A549 (cell line): ENCODE measurements around the gene FDPS. TPM values are rescaled to one million over a fixed set of nuclear protein-coding genes. Genes with fewer than 3 reads are reported as not detected.
A peak's percentile ranks its signal among the peaks of the same experiment; 100 is the strongest.

Experiments used
- ATAC-seq, 2 experiments: fragments of 200-7000 bp in 1 of 2; fragments of >200 bp in 1 of 2; cut with Nextera tagmentation in 1 of 2; cut with Tn5 transposase in 1 of 2; 3 replicates each; pipeline versions ENCODE4 v1.8.0 to v1.9.1; 2018 to 2020; ENCODE audit warnings: mild to moderate bottlenecking in 1 of 2, moderate library complexity in 1 of 2
- CTCF ChIA-PET: fragments of 300-600 bp; sonication (Branson Sonifier 250); formaldehyde crosslinking; extraction: SDS; loops from one replicate; lab custom pipeline; 2021; ENCODE audit warnings: antibody characterized with exemption, inconsistent platforms; lab: Yijun Ruan, JAX
- POLR2A ChIA-PET: fragments of 350-600 bp; formaldehyde crosslinking; extraction: SDS; loops from one replicate; lab custom pipeline; 2021; ENCODE audit warnings: antibody characterized with exemption, inconsistent platforms; lab: Yijun Ruan, JAX
- DNase-seq, 2 experiments: peaks; one replicate each; pipeline versions ENCODE4 v3.0.0 to v3.0.0-alpha.2; 2011 to 2016; ENCODE audit warnings: low read depth in 1 of 2, low spot score in 1 of 2
- FAIRE-seq: peaks from 2 replicates; lab custom pipeline; 2011; peaks lifted over from hg19 to GRCh38; lab: Jason Lieb, UNC
- H3K27ac ChIP-seq, 2 experiments: fragments of >200 bp; sonication (Bioruptor Twin); formaldehyde crosslinking; 3 replicates each; pipeline ENCODE4 v1.5.1; 2016 to 2017
- H3K4me1 ChIP-seq: fragments of >200 bp; sonication (Bioruptor Twin); formaldehyde crosslinking; 3 replicates; pipeline ENCODE4 v1.6.1; 2016
- H3K4me2 ChIP-seq: fragments of >200 bp; sonication (Bioruptor Twin); formaldehyde crosslinking; 3 replicates; pipeline ENCODE4 v1.6.1; 2016
- H3K4me3 ChIP-seq: fragments of >200 bp; sonication (Bioruptor Twin); formaldehyde crosslinking; 3 replicates; pipeline ENCODE4 v1.5.1; 2016
- H3K9me3 ChIP-seq: fragments of >200 bp; sonication (Bioruptor Twin); formaldehyde crosslinking; 3 replicates; pipeline ENCODE4 v1.6.1; 2016
- CHD2 ChIP-seq: fragments of 150-350 bp; IDR thresholded peaks from 2 replicates; pipeline ENCODE4 v1.6.1; 2014; ENCODE audit warnings: low read length; ENCODE audit not compliant: partially characterized antibody
- EHF ChIP-seq: fragments of 250-450 bp; sonication (Bioruptor Pico); IDR thresholded peaks from 2 replicates; pipeline ENCODE4 v1.5.0; 2020; ENCODE audit warnings: mild to moderate bottlenecking
- EP300 ChIP-seq, 2 experiments: fragments of >200 bp; sonication (Bioruptor Twin); formaldehyde crosslinking; IDR thresholded peaks; 2 replicates in 1 of 2; 3 replicates in 1 of 2; pipeline ENCODE4 v1.6.1; 2016 to 2017
- ESRRA ChIP-seq: fragments of 150-350 bp; IDR thresholded peaks from 2 replicates; pipeline ENCODE4 v1.6.1; 2014; ENCODE audit warnings: mild to moderate bottlenecking, low read length, borderline replicate concordance
- GATA3 ChIP-seq: IDR thresholded peaks from 2 replicates; pipeline ENCODE4 v1.6.1; 2012; ENCODE audit warnings: borderline replicate concordance
- HDAC2 ChIP-seq: fragments of 200-600 bp; sonication (generic); IDR thresholded peaks from 2 replicates; pipeline ENCODE4 v1.6.1; 2016
- HEYL ChIP-seq: fragments of 250-450 bp; sonication (Bioruptor Pico); IDR thresholded peaks from 2 replicates; pipeline ENCODE4 v1.8.0; 2021; ENCODE audit warnings: mild to moderate bottlenecking, moderate library complexity
- HOXA7 ChIP-seq: fragments of 250-450 bp; sonication (Bioruptor Pico); IDR thresholded peaks from 2 replicates; pipeline ENCODE4 v1.5.0; 2020; ENCODE audit warnings: mild to moderate bottlenecking, moderate library complexity
- JUN ChIP-seq, 2 experiments: fragments of >200 bp; sonication (Bioruptor Twin); formaldehyde crosslinking; IDR thresholded peaks; 2 replicates in 1 of 2; 3 replicates in 1 of 2; pipeline ENCODE4 v1.6.1; 2016 to 2017
- JUNB ChIP-seq: fragments of >200 bp; sonication (Bioruptor Twin); formaldehyde crosslinking; IDR thresholded peaks from 2 replicates; pipeline ENCODE4 v1.6.1; 2016
- NFE2L2 ChIP-seq: fragments of 150-350 bp; conservative IDR thresholded peaks from 2 replicates; pipeline ENCODE4 v1.6.1; 2014; ENCODE audit warnings: low read length
- NPAS2 ChIP-seq: fragments of 250-450 bp; sonication (Bioruptor Pico); IDR thresholded peaks from 2 replicates; pipeline ENCODE4 v1.8.0; 2022; ENCODE audit warnings: mild to moderate bottlenecking, moderate library complexity, borderline replicate concordance
- PHF8 ChIP-seq: fragments of 200-600 bp; sonication (generic); IDR thresholded peaks from 2 replicates; pipeline ENCODE4 v1.6.1; 2016; ENCODE audit warnings: low read depth, mild to moderate bottlenecking, antibody characterized with exemption, moderate library complexity, borderline replicate concordance
- POLR2A ChIP-seq: IDR thresholded peaks from 2 replicates; pipeline ENCODE4 v1.6.1; 2012; ENCODE audit warnings: mild to moderate bottlenecking, low read length
- POLR2AphosphoS2 ChIP-seq: conservative IDR thresholded peaks from 2 replicates; pipeline ENCODE4 v1.6.1; 2012; ENCODE audit warnings: low read length, improper control_type of control experiment, inconsistent platforms
- RCOR1 ChIP-seq: fragments of 150-350 bp; IDR thresholded peaks from 2 replicates; pipeline ENCODE4 v1.6.1; 2014; ENCODE audit warnings: antibody characterized with exemption, low read length, low read depth
- RNF2 ChIP-seq: fragments of 200-600 bp; sonication (generic); IDR thresholded peaks from 2 replicates; pipeline ENCODE4 v1.6.1; 2016; ENCODE audit warnings: low read depth, mild to moderate bottlenecking, antibody characterized with exemption, moderate library complexity, borderline replicate concordance
- TFCP2L1 ChIP-seq: fragments of 250-450 bp; sonication (Bioruptor Pico); IDR thresholded peaks from 2 replicates; pipeline ENCODE4 v1.5.0; 2021; ENCODE audit warnings: mild to moderate bottlenecking
- ZC3H11A ChIP-seq: fragments of 450-650 bp; IDR thresholded peaks from 2 replicates; pipeline ENCODE4 v1.6.1; 2014; ENCODE audit warnings: antibody characterized with exemption, mild to moderate bottlenecking
- ZNF302 ChIP-seq: fragments of 250-450 bp; sonication (Bioruptor Pico); IDR thresholded peaks from 2 replicates; pipeline ENCODE4 v1.9.0; 2021; ENCODE audit warnings: inconsistent platforms, mild to moderate bottlenecking, moderate library complexity
- WGBS: methylation state at CpG from one replicate; pipeline ENCODE4 v1.1.6; 2017; ENCODE audit errors: missing lambda C conversion rate; 5-methylcytosine and 5-hydroxymethylcytosine counted together
- polyA plus RNA-seq, 4 experiments: library from polyadenylated mRNA; depleted of rRNA in 3 of 4; stranded (reverse); fragments of >200 nt; fragmentation: RNase III in 1 of 4; extraction: RNeasy Plus Mini Kit Qiagen cat#74134 plus additional on column Dnase treatment in 1 of 4; gene quantifications; 2 replicates in 3 of 4; 3 replicates in 1 of 4; pipeline ENCODE4 v1.2.3, GENCODE V29; 2011 to 2017
- TF ChIP-seq, protein P1 (sequence below): fragments of 250-450 bp; sonication (Bioruptor Pico); IDR thresholded peaks from 2 replicates; pipeline ENCODE4 v1.5.0; 2021; ENCODE audit warnings: mild to moderate bottlenecking, moderate library complexity, borderline replicate concordance
- TF ChIP-seq, protein P2 (sequence below): fragments of >200 bp; sonication (Bioruptor Twin); formaldehyde crosslinking; IDR thresholded peaks from 3 replicates; pipeline ENCODE4 v1.5.1; 2016
- TF ChIP-seq, protein P3 (sequence below): fragments of 250-450 bp; sonication (Bioruptor Pico); IDR thresholded peaks from 2 replicates; pipeline ENCODE4 v1.5.0; 2020; ENCODE audit warnings: low read depth, mild to moderate bottlenecking, moderate library complexity
- TF ChIP-seq, protein P4 (sequence below): fragments of 200-600 bp; sonication (generic); IDR thresholded peaks from 2 replicates; pipeline ENCODE4 v1.6.1; 2016; ENCODE audit warnings: antibody characterized with exemption, mild to moderate bottlenecking, moderate library complexity

FDPS gene
- polyA plus RNA-seq, 2 of the 4 experiments (the other 2 are of a cell fraction), result 148 to 228 TPM

DNA sequence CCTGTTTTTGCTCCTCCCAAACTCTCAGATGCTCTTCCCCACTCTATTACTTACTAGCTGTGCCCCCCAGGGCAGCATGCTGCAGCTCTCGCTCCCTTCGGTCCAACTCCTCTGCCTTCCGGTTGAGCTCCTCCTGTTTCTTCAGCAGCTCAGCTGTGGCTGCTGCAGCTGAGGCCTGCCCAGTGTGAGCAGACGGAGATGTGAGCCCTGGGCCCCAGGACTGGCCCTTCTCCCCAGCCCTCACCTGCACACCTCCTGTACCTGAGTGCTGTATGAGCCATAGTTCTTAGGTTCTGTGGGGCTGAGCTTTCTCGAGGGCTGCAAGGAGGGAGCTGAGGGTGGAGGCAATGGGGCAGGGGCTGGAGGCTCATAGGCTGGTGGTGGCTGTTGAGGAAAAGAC, 48.4 kb upstream of the FDPS start:
- H3K4me2 ChIP-seq, result peak overlapping the region; percentile 98
- H3K9me3 ChIP-seq, result no peaks in the 10 kb centered on the region
- CTCF ChIA-PET, result interaction anchor here (0.8 to 16.5 kb wide), 5 partner anchors 11 to 53 kb away, joined by 3 to 326 read pairs (median 5); partner anchors contain the start of gene THBS3
- WGBS, result 92% methylated on average over 4 of the region's 5 CpGs
- no peak overlapping the region for H3K4me3 ChIP-seq
- TF ChIP-seq JUNB (no peak), POLR2A (no peak), NPAS2 (CRISPR knock-in tag) (no peak), JUN (IDR thresholded peaks at IDR 0.05) (no peak), TFCP2L1 (CRISPR knock-in tag) (no peak), ZNF302 (no peak), HDAC2 (no peak), NFE2L2 (no peak), CHD2 (no peak), GATA3 (no peak)
- TF ChIP-seq, protein P1, sequence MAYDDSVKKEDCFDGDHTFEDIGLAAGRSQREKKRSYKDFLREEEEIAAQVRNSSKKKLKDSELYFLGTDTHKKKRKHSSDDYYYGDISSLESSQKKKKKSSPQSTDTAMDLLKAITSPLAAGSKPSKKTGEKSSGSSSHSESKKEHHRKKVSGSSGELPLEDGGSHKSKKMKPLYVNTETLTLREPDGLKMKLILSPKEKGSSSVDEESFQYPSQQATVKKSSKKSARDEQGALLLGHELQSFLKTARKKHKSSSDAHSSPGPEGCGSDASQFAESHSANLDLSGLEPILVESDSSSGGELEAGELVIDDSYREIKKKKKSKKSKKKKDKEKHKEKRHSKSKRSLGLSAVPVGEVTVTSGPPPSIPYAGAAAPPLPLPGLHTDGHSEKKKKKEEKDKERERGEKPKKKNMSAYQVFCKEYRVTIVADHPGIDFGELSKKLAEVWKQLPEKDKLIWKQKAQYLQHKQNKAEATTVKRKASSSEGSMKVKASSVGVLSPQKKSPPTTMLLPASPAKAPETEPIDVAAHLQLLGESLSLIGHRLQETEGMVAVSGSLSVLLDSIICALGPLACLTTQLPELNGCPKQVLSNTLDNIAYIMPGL, result no peak
- TF ChIP-seq, protein P2, sequence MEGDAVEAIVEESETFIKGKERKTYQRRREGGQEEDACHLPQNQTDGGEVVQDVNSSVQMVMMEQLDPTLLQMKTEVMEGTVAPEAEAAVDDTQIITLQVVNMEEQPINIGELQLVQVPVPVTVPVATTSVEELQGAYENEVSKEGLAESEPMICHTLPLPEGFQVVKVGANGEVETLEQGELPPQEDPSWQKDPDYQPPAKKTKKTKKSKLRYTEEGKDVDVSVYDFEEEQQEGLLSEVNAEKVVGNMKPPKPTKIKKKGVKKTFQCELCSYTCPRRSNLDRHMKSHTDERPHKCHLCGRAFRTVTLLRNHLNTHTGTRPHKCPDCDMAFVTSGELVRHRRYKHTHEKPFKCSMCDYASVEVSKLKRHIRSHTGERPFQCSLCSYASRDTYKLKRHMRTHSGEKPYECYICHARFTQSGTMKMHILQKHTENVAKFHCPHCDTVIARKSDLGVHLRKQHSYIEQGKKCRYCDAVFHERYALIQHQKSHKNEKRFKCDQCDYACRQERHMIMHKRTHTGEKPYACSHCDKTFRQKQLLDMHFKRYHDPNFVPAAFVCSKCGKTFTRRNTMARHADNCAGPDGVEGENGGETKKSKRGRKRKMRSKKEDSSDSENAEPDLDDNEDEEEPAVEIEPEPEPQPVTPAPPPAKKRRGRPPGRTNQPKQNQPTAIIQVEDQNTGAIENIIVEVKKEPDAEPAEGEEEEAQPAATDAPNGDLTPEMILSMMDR, result no peak
- H3K27ac ChIP-seq, result no peak overlapping the region
- POLR2A ChIA-PET, result no interaction called here
- peaks cover 20% of the 10 kb centered on the region for H3K4me1 ChIP-seq
- FAIRE-seq (no peak), ATAC-seq (no peak), DNase-seq (no peak)

DNA sequence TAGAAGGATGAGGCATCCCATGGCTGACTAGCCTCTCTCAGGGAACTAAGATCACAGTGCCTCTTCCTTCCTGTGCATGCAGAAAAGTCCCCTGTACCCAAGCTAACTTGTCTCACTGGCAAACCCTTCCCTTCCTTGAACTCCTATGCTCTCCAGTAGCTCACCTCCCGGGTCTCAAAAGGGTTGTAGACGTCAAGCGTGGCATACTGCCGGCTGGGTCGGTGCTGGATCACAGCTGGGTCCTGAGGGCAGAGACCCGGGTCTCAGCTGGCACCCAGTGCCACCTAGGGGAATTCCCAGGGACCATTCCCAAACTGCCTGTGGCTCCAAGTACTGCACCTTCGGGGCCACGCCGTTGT, 47.2 kb upstream of the FDPS start:
- TF ChIP-seq ZC3H11A, result no peak
- no peak for TF ChIP-seq EP300 (IDR thresholded peaks at IDR 0.05)
- no peak for TF ChIP-seq RCOR1
- peak overlapping the region; percentile 86 for H3K4me3 ChIP-seq
- peak in 1 of 2 experiments; percentile 42; a peak in 4 of 6 replicates for ATAC-seq
- H3K4me2 ChIP-seq, result peak overlapping the region; percentile 98
- 0% methylated on average over 4 of the region's 9 CpGs for WGBS
- peaks cover 14% of the 10 kb centered on the region for H3K4me1 ChIP-seq
- peak in 1 of 2 experiments; percentile 46 for DNase-seq
- H3K27ac ChIP-seq, result peak overlapping the region; percentile 88 to 97
- CTCF ChIA-PET, result interaction anchor here (1.0 to 16.5 kb wide), 2 partner anchors 12 to 14 kb away, joined by 3 to 326 read pairs; no protein-coding TSS in a partner anchor
- no peak for FAIRE-seq
- POLR2A ChIA-PET, result interaction anchor here (1.0 to 1.8 kb wide), 4 partner anchors 10 to 68 kb away, joined by 3 to 25 read pairs (median 8); partner anchors contain the start of genes CLK2 and FDPS
- no peaks in the 10 kb centered on the region for H3K9me3 ChIP-seq

DNA sequence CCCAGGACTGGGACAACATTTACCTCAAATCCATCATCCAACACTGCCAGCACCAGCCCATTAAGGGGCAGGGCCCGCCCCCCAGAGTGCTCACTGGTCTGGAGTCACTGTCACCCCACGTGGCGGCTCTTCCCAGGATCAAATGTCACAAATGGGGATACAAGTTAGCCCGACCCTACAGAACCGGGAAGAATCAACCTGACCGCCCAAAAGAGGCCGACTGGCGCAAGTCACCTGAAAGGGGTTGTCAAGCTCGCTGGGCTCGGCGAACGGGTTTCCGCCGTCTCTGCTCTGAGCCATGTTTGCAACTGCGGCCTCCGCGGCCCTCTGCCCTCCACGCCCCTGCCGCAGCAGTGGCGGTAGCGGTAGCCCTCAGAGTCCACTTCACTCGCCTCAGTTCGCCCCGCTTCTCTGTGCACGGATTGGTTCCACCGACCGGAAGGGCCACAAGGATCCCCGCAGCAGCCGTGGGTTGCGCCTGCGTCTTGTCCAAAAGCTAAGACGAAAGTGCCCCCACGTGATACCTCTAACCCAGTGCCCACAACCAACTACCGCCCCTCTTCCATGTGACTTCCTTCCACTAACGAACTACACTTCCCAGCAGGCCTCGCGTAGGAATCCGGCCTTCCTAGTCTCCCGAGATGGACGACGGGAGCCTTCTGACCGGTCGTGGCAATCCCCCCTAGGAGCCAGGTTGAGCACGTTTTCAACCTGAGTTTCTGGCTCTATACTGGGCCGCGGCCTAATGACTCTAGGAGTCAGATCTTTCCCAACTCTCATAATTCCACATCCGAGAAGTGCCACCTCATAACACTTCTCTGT, 46.6 kb upstream of the FDPS start, which contains the start of gene SCAMP3:
SCAMP3 (minus strand) TSS at position 509 of the 822 bp plus-strand sequence; CDS start at position 300, 209 bp downstream.
- POLR2A ChIA-PET, result interaction anchor here (0.6 to 1.8 kb wide), 5 partner anchors 11 to 348 kb away, joined by 3 to 25 read pairs (median 4); partner anchors contain the start of genes CLK2, FDPS and MSTO1
- peak; percentile 77 for TF ChIP-seq PHF8
- peak; percentile 96 for TF ChIP-seq HOXA7 (CRISPR knock-in tag)
- TF ChIP-seq ESRRA, result no peak
- TF ChIP-seq RNF2, result no peak
- TF ChIP-seq ZNF302, result no peak
- TF ChIP-seq HEYL (CRISPR knock-in tag), result no peak
- no peak for TF ChIP-seq RCOR1
- 0 out of 2 replicates have a peak, but pooled peaks have one; percentile 52 for TF ChIP-seq EHF (CRISPR knock-in tag)
- peak; percentile 86 for TF ChIP-seq POLR2AphosphoS2
- TF ChIP-seq, protein P3, sequence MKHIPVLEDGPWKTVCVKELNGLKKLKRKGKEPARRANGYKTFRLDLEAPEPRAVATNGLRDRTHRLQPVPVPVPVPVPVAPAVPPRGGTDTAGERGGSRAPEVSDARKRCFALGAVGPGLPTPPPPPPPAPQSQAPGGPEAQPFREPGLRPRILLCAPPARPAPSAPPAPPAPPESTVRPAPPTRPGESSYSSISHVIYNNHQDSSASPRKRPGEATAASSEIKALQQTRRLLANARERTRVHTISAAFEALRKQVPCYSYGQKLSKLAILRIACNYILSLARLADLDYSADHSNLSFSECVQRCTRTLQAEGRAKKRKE (CRISPR knock-in tag), result 0 out of 2 replicates have a peak, but pooled peaks have one; percentile 32
- peak; percentile 82 to 87 for TF ChIP-seq JUN (IDR thresholded peaks at IDR 0.05)
- TF ChIP-seq, protein P4, sequence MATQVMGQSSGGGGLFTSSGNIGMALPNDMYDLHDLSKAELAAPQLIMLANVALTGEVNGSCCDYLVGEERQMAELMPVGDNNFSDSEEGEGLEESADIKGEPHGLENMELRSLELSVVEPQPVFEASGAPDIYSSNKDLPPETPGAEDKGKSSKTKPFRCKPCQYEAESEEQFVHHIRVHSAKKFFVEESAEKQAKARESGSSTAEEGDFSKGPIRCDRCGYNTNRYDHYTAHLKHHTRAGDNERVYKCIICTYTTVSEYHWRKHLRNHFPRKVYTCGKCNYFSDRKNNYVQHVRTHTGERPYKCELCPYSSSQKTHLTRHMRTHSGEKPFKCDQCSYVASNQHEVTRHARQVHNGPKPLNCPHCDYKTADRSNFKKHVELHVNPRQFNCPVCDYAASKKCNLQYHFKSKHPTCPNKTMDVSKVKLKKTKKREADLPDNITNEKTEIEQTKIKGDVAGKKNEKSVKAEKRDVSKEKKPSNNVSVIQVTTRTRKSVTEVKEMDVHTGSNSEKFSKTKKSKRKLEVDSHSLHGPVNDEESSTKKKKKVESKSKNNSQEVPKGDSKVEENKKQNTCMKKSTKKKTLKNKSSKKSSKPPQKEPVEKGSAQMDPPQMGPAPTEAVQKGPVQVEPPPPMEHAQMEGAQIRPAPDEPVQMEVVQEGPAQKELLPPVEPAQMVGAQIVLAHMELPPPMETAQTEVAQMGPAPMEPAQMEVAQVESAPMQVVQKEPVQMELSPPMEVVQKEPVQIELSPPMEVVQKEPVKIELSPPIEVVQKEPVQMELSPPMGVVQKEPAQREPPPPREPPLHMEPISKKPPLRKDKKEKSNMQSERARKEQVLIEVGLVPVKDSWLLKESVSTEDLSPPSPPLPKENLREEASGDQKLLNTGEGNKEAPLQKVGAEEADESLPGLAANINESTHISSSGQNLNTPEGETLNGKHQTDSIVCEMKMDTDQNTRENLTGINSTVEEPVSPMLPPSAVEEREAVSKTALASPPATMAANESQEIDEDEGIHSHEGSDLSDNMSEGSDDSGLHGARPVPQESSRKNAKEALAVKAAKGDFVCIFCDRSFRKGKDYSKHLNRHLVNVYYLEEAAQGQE, result peak; percentile 86

More for the DNA sequence above, 46.6 kb upstream of the FDPS start, which contains the start of gene SCAMP3:
- H3K4me3 ChIP-seq, result peak within 1 kb of the TSS; percentile 86
- CTCF ChIA-PET, result interaction anchor here (0.7 to 16.5 kb wide), 3 partner anchors 12 to 60 kb away, joined by 3 to 326 read pairs (median 3); no protein-coding TSS in a partner anchor
- ATAC-seq, result peak; percentile 96 to 98
- H3K27ac ChIP-seq, result peak within 1 kb of the TSS; percentile 88 to 97
- peaks cover 14% of the 10 kb centered on the region for H3K4me1 ChIP-seq
- H3K9me3 ChIP-seq, result no peaks in the 10 kb centered on the region
- no peak for FAIRE-seq
- peak; percentile 99 to 100 for DNase-seq
- H3K4me2 ChIP-seq, result peak within 1 kb of the TSS; percentile 98
- under 1% methylated on average over 36 of the region's 47 CpGs for WGBS
